OCI-LY7 (cell line): Measurements from ENCODE around the gene RALGAPA2.

Experiments
- EZH2phosphoT487 ChIP-seq: fragments of 200-600 bp; sonication (generic); IDR thresholded peaks from 2 replicates; pipeline ENCODE4 v1.6.1; 2018; ENCODE audit warnings: low read depth, borderline replicate concordance, mild to moderate bottlenecking, mixed run types, antibody characterized with exemption, low read length, moderate library complexity, mixed read lengths
- TF ChIP-seq, protein P1 (sequence below): fragments of 200-600 bp; sonication (generic); conservative IDR thresholded peaks from 2 replicates; pipeline ENCODE4 v1.5.1; 2014; ENCODE audit warnings: mild to moderate bottlenecking, antibody characterized with exemption, low read length, moderate library complexity, mixed read lengths

DNA sequence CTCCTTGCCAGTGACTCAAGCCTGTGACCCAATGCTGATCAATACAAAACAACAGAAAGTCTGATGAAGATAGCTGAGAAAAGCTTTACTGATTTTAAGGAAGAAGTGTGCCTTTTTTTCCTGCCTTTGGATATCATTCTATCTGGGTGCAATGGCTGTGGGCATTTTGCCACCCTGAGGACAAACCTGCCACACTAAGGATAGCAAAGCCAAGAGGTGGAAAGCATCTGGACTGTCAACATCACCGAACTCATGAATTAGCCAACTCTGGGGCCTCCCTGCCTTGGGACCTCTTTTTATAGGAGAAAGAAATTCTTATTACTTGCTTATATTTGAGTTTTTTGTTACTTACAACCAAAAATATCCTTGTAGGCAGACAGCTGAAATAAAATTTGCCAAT, 19.9 kb downstream of the RALGAPA2 start:
- TF ChIP-seq, protein P1, sequence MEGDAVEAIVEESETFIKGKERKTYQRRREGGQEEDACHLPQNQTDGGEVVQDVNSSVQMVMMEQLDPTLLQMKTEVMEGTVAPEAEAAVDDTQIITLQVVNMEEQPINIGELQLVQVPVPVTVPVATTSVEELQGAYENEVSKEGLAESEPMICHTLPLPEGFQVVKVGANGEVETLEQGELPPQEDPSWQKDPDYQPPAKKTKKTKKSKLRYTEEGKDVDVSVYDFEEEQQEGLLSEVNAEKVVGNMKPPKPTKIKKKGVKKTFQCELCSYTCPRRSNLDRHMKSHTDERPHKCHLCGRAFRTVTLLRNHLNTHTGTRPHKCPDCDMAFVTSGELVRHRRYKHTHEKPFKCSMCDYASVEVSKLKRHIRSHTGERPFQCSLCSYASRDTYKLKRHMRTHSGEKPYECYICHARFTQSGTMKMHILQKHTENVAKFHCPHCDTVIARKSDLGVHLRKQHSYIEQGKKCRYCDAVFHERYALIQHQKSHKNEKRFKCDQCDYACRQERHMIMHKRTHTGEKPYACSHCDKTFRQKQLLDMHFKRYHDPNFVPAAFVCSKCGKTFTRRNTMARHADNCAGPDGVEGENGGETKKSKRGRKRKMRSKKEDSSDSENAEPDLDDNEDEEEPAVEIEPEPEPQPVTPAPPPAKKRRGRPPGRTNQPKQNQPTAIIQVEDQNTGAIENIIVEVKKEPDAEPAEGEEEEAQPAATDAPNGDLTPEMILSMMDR: no peak
- no peak for TF ChIP-seq EZH2phosphoT487
